GM10266 (cell line): ENCODE results near the gene EPAS1.

Experiments
- DNase-seq: peaks from one replicate; pipeline ENCODE4 v3.0.0; 2012; ENCODE audit errors: extremely low spot score
- TF ChIP-seq, protein P1 (sequence below): IDR thresholded peaks from 2 replicates; pipeline ENCODE4 v1.5.1; 2012; ENCODE audit warnings: mild to moderate bottlenecking, low read depth; ENCODE audit not compliant: control insufficient read depth, insufficient read depth; ENCODE audit errors: missing control alignments

EPAS1 gene

GRCh38 chr2:46379213-46380037 is 82.2 kb downstream of the EPAS1 start:
- DNase-seq = no peak
- TF ChIP-seq, protein P1, sequence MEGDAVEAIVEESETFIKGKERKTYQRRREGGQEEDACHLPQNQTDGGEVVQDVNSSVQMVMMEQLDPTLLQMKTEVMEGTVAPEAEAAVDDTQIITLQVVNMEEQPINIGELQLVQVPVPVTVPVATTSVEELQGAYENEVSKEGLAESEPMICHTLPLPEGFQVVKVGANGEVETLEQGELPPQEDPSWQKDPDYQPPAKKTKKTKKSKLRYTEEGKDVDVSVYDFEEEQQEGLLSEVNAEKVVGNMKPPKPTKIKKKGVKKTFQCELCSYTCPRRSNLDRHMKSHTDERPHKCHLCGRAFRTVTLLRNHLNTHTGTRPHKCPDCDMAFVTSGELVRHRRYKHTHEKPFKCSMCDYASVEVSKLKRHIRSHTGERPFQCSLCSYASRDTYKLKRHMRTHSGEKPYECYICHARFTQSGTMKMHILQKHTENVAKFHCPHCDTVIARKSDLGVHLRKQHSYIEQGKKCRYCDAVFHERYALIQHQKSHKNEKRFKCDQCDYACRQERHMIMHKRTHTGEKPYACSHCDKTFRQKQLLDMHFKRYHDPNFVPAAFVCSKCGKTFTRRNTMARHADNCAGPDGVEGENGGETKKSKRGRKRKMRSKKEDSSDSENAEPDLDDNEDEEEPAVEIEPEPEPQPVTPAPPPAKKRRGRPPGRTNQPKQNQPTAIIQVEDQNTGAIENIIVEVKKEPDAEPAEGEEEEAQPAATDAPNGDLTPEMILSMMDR = no peak

DNA sequence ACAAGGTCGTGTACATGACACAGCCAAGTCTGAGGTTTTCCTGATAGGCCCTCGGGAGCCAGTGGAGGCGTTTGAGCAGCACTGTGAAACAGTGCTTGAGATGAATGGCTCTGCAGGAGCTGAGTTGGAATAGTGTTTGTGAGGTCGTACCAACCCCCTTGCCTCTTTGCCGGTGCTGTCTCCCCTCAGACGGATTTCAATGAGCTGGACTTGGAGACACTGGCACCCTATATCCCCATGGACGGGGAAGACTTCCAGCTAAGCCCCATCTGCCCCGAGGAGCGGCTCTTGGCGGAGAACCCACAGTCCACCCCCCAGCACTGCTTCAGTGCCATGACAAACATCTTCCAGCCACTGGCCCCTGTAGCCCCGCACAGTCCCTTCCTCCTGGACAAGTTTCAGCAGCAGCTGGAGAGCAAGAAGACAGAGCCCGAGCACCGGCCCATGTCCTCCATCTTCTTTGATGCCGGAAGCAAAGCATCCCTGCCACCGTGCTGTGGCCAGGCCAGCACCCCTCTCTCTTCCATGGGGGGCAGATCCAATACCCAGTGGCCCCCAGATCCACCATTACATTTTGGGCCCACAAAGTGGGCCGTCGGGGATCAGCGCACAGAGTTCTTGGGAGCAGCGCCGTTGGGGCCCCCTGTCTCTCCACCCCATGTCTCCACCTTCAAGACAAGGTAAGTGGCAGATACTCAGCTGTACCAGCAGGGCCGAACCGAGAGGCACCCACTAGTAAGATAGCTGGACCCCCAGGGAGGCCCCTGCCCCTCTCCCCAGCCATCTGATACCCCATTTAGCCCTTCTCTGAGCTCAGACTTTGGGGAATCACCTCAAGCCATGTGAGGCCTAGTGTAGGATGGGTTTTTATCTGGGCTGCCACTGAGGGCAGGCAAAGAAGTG is 83.1 kb downstream of the EPAS1 start:
- TF ChIP-seq, protein P1 = no peak
- no peak for DNase-seq

GRCh38 chr2:46381263-46381849 is 84.1 kb downstream of the EPAS1 start:
- DNase-seq = no peak
- TF ChIP-seq, protein P1 = no peak

DNA sequence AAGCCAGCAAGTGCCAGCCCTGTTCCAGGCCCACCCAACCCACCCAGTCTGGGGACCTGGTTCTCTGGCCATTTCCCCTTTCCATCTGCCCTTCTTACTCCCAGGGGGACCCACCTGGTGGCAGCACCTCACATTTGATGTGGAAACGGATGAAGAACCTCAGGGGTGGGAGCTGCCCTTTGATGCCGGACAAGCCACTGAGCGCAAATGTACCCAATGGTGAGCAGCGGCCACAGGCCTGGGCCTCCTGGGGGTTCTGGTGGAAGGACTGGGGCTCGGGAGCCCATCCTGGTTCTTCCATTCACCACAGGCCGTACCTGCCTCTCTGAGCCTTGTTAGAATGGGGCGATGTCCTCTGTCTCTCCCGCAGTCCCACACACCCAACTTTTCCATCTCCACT is 84.7 kb downstream of the EPAS1 start:
- TF ChIP-seq, protein P1 = no peak

GRCh38 chr2:46382331-46383112 is 85.3 kb downstream of the EPAS1 start:
- TF ChIP-seq, protein P1 = no peak

More for the DNA sequence above, 84.7 kb downstream of the EPAS1 start:
- no peak for DNase-seq

GRCh38 chr2:46383113-46383395 is 85.8 kb downstream of the EPAS1 start:
- DNase-seq = no peak
- TF ChIP-seq, protein P1 = no peak

More at GRCh38 chr2:46382331-46383112, 85.3 kb downstream of the EPAS1 start:
- DNase-seq = no peak
